K562 treated with DMSO at 1 percent for 24 hours (cell line): ENCODE results near the gene SLC22A5. TPM values are rescaled to one million over a fixed set of nuclear protein-coding genes. Genes with fewer than 3 reads are reported as not detected.

ENCODE experiments used
- total RNA-seq: library from RNA; unstranded; fragments of 300-600 nt; gene quantifications from 2 replicates; pipeline ENCODE4 v1.2.3, GENCODE V29; 2022; ENCODE audit warnings: low read depth; ENCODE audit not compliant: insufficient read depth

The SLC22A5 gene
- 8.9 and 9.2 TPM in 2 replicates for total RNA-seq

DNA sequence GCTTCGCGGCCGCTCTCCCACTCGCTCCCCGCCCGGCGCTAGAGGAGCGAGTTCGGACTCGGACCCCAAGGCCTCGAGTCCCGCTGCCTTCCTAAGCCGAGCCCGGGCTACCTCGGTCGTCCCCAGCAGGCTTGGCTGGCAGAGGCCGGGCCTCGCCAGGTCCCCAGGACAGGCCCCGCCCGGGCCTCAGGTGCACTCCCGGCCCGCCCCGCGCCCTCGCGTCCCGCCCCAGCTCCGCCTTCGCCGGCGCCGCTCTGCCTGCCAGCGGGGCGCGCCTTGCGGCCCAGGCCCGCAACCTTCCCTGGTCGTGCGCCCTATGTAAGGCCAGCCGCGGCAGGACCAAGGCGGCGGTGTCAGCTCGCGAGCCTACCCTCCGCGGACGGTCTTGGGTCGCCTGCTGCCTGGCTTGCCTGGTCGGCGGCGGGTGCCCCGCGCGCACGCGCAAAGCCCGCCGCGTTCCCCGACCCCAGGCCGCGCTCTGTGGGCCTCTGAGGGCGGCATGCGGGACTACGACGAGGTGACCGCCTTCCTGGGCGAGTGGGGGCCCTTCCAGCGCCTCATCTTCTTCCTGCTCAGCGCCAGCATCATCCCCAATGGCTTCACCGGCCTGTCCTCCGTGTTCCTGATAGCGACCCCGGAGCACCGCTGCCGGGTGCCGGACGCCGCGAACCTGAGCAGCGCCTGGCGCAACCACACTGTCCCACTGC, at the start of gene SLC22A5:
Gene SLC22A5, plus strand, starts transcription at position 237 of the 707 bp plus-strand sequence. Its CDS starts 263 bp downstream, at position 500.

Other genes starting within 250 kb of the SLC22A5 start
- 55.7 and 62.7 TPM in 2 replicates for gene P4HA2, start 141.9 kb upstream of the SLC22A5 start, total RNA-seq
- gene PDLIM4, start 112.0 kb upstream of the SLC22A5 start, total RNA-seq = 36.5 and 50.8 TPM in 2 replicates
- gene SLC22A4, start 75.3 kb upstream of the SLC22A5 start, total RNA-seq = 0.70 and 0.76 TPM in 2 replicates
- 52.3 and 52.5 TPM in 2 replicates for gene IRF1, start 121.1 kb downstream of the SLC22A5 start, total RNA-seq
- gene IL5, start 173.8 kb downstream of the SLC22A5 start, total RNA-seq = not detected in 2 replicates
- gene RAD50, start 187.3 kb downstream of the SLC22A5 start, total RNA-seq = 16.8 and 19.9 TPM in 2 replicates